SK-N-SH (cell line): Measurements from ENCODE around the gene OLFML2A. TPM values are rescaled to one million over a fixed set of nuclear protein-coding genes. Genes with fewer than 3 reads are reported as not detected.

Experiments
- CTCF ChIA-PET: fragments of 300-600, 350-600 bp; formaldehyde crosslinking; extraction: SDS; loops from one replicate; lab custom pipeline; 2021; lab: Yijun Ruan, JAX
- POLR2A ChIA-PET: fragments of 350-600 bp; sonication (Branson Sonifier 250); formaldehyde crosslinking; extraction: SDS; loops from one replicate; lab custom pipeline; 2020; ENCODE audit warnings: antibody characterized with exemption, inconsistent platforms; lab: Yijun Ruan, JAX
- DNase-seq: peaks from one replicate; pipeline ENCODE4 v3.0.0; 2012
- H2AFZ ChIP-seq: fragments of 200-600 bp; sonication (generic); 2 replicates; pipeline ENCODE4 v1.8.1; 2016; ENCODE audit warnings: antibody characterized with exemption, mild to moderate bottlenecking, low read depth
- H3F3A ChIP-seq: fragments of 200-600 bp; sonication (generic); replicated peaks from 2 replicates; pipeline ENCODE3; 2016; ENCODE audit warnings: antibody characterized with exemption, mild to moderate bottlenecking; ENCODE audit not compliant: insufficient read depth
- H3K27ac ChIP-seq, 2 experiments: fragments of 200-500 bp in 1 of 2; fragments of 200-600 bp in 1 of 2; sonication (Bioruptor generic) in 1 of 2; sonication (generic), shearing (Covaris generic) in 1 of 2; 2 replicates each; pipeline versions ENCODE4 v1.5.1 to v1.6.1; 2014 to 2016; ENCODE audit warnings: low read depth in 2 of 2, inconsistent platforms in 1 of 2, low read length in 1 of 2, mild to moderate bottlenecking in 1 of 2, mixed read lengths in 1 of 2
- H3K27me3 ChIP-seq: fragments of 200-600 bp; sonication (generic), shearing (Covaris generic); 2 replicates; pipeline ENCODE4 v1.6.1; 2016; ENCODE audit warnings: mixed run types; ENCODE audit not compliant: insufficient read depth
- H3K36me3 ChIP-seq, 2 experiments: fragments of 200-500 bp in 1 of 2; fragments of 200-600 bp in 1 of 2; sonication (Bioruptor generic) in 1 of 2; sonication (generic) in 1 of 2; replicated peaks in 1 of 2; 2 replicates each; pipeline versions ENCODE3 to v1.5.1; 2014 to 2016; ENCODE audit warnings: low read length in 1 of 2, mild to moderate bottlenecking in 1 of 2; ENCODE audit not compliant: insufficient read depth in 2 of 2, control insufficient read depth in 1 of 2
- H3K4me1 ChIP-seq, 2 experiments: fragments of 200-500 bp in 1 of 2; fragments of 200-600 bp in 1 of 2; sonication (Bioruptor generic) in 1 of 2; sonication (generic), shearing (Covaris generic) in 1 of 2; 2 replicates each; pipeline versions ENCODE4 v1.5.1 to v1.6.1; 2014 to 2016; ENCODE audit warnings: low read depth in 1 of 2, low read length in 1 of 2, mixed run types in 1 of 2; ENCODE audit not compliant: insufficient read depth in 2 of 2, control insufficient read depth in 1 of 2
- H3K4me2 ChIP-seq: fragments of 200-600 bp; sonication (generic), shearing (Covaris generic); 2 replicates; pipeline ENCODE4 v1.6.1; 2017; ENCODE audit warnings: mixed run types
- H3K4me3 ChIP-seq, 2 experiments: fragments of 200-500 bp in 1 of 2; fragments of 200-600 bp in 1 of 2; sonication (Bioruptor generic) in 1 of 2; sonication (generic), shearing (Covaris generic) in 1 of 2; 2 replicates each; pipeline versions ENCODE4 v1.5.1 to v1.8.1; 2014 to 2016; ENCODE audit warnings: low read depth in 2 of 2, inconsistent platforms in 1 of 2, low read length in 1 of 2, mild to moderate bottlenecking in 1 of 2, mixed read lengths in 1 of 2, moderate library complexity in 1 of 2
- H3K79me2 ChIP-seq: fragments of 200-600 bp; sonication (generic); 2 replicates; pipeline ENCODE4 v1.8.1; 2017; ENCODE audit warnings: mild to moderate bottlenecking; ENCODE audit not compliant: insufficient read depth
- H3K9ac ChIP-seq: fragments of 200-600 bp; sonication (generic); 2 replicates; pipeline ENCODE4 v1.6.1; 2017; ENCODE audit warnings: mixed run types
- H3K9me2 ChIP-seq: fragments of 200-600 bp; sonication (generic); 2 replicates; pipeline ENCODE4 v1.6.1; 2017; ENCODE audit warnings: mixed run types
- H3K9me3 ChIP-seq: fragments of 200-600 bp; sonication (generic); 2 replicates; pipeline ENCODE4 v1.6.1; 2017; ENCODE audit warnings: mixed run types, mild to moderate bottlenecking, moderate library complexity
- H4K20me1 ChIP-seq: fragments of 200-600 bp; sonication (generic); 2 replicates; pipeline ENCODE4 v1.6.1; 2017; ENCODE audit warnings: mild to moderate bottlenecking, mixed run types; ENCODE audit not compliant: insufficient read depth
- CTCF ChIP-seq: fragments of 200-600 bp; sonication (generic); IDR thresholded peaks from 2 replicates; pipeline ENCODE4 v1.6.1; 2017; ENCODE audit warnings: antibody characterized with exemption, mild to moderate bottlenecking, moderate library complexity
- EP300 ChIP-seq, 2 experiments: IDR thresholded peaks; 2 replicates each; pipeline versions ENCODE4 v1.4.0 to v1.6.1; 2012; ENCODE audit warnings: borderline replicate concordance in 1 of 2, low read depth in 1 of 2, low read length in 1 of 2
- EZH2phosphoT487 ChIP-seq: fragments of 200-600 bp; sonication (generic); IDR thresholded peaks from 2 replicates; pipeline ENCODE4 v1.6.1; 2017; ENCODE audit warnings: low read depth, mixed run types, mild to moderate bottlenecking, antibody characterized with exemption, moderate library complexity, borderline replicate concordance
- FOSL2 ChIP-seq: IDR thresholded peaks from 2 replicates; pipeline ENCODE4 v1.4.0; 2012; ENCODE audit warnings: low read depth, mild to moderate bottlenecking, moderate library complexity, borderline replicate concordance
- FOXJ3 ChIP-seq: sonication (generic); formaldehyde crosslinking; IDR thresholded peaks from 2 replicates; pipeline ENCODE4 v1.5.1; 2020; ENCODE audit warnings: mild to moderate bottlenecking, missing genetic modification reagents
- FOXM1 ChIP-seq: IDR thresholded peaks from 2 replicates; pipeline ENCODE4 v1.4.0; 2012; ENCODE audit warnings: low read depth, mild to moderate bottlenecking
- MAX ChIP-seq: IDR thresholded peaks from 2 replicates; pipeline ENCODE4 v1.4.0; 2012; ENCODE audit warnings: low read depth
- MEF2A ChIP-seq: IDR thresholded peaks from 2 replicates; pipeline ENCODE4 v1.4.0; 2012; ENCODE audit warnings: low read depth, borderline replicate concordance
- MXI1 ChIP-seq: IDR thresholded peaks from 2 replicates; pipeline ENCODE4 v1.6.1; 2012; ENCODE audit warnings: mild to moderate bottlenecking, low read depth, low read length, improper control_type of control experiment
- NFIC ChIP-seq: IDR thresholded peaks from 2 replicates; pipeline ENCODE4 v1.4.0; 2012; ENCODE audit warnings: borderline replicate concordance
- PBX3 ChIP-seq: IDR thresholded peaks from 2 replicates; pipeline ENCODE4; 2012
- POLR2AphosphoS5 ChIP-seq: IDR thresholded peaks from 2 replicates; pipeline ENCODE4 v1.6.1; 2012; ENCODE audit warnings: low read depth, low read length
- RCOR1 ChIP-seq: fragments of 150-350 bp; IDR thresholded peaks from 2 replicates; pipeline ENCODE4 v1.6.1; 2017; ENCODE audit warnings: antibody characterized with exemption, low read length
- RFX5 ChIP-seq: IDR thresholded peaks from 2 replicates; pipeline ENCODE4 v1.6.1; 2012; ENCODE audit warnings: mild to moderate bottlenecking, improper control_type of control experiment, low read length
- RXRA ChIP-seq: IDR thresholded peaks from 2 replicates; pipeline ENCODE4 v1.4.0; 2012; ENCODE audit warnings: low read depth, mild to moderate bottlenecking, borderline replicate concordance
- SIN3A ChIP-seq: IDR thresholded peaks from 2 replicates; pipeline ENCODE4 v1.6.1; 2012; ENCODE audit warnings: low read depth, mild to moderate bottlenecking, low read length, moderate library complexity, borderline replicate concordance
- TAF1 ChIP-seq: IDR thresholded peaks from 2 replicates; pipeline ENCODE4 v1.6.1; 2012; ENCODE audit warnings: low read depth, mild to moderate bottlenecking, low read length, moderate library complexity, borderline replicate concordance
- TCF12 ChIP-seq: IDR thresholded peaks from 2 replicates; pipeline ENCODE4 v1.4.0; 2012
- TEAD4 ChIP-seq: IDR thresholded peaks from 2 replicates; pipeline ENCODE4 v1.4.0; 2012; ENCODE audit warnings: mild to moderate bottlenecking, borderline replicate concordance; ENCODE audit not compliant: insufficient read depth
- USF1 ChIP-seq: IDR thresholded peaks from 2 replicates; pipeline ENCODE4 v1.4.0; 2012; ENCODE audit warnings: low read depth, borderline replicate concordance
- YY1 ChIP-seq: IDR thresholded peaks from 2 replicates; pipeline ENCODE4 v1.4.0; 2012; ENCODE audit warnings: low read depth, mild to moderate bottlenecking
- WGBS: methylation state at CpG from one replicate; pipeline ENCODE4 v1.1.6; 2017; ENCODE audit warnings: low lambda C conversion rate; 5-methylcytosine and 5-hydroxymethylcytosine counted together
- polyA plus RNA-seq, 3 experiments: library from polyadenylated mRNA; depleted of rRNA; stranded (reverse); fragments of >200 nt; gene quantifications; 2 replicates each; pipeline ENCODE4 v1.2.3, GENCODE V29; 2012
- TF ChIP-seq, protein P1 (sequence below): IDR thresholded peaks from 2 replicates; pipeline ENCODE4 v1.4.0; 2012; ENCODE audit warnings: low read depth, borderline replicate concordance

OLFML2A gene
- polyA plus RNA-seq, 1 of the 3 experiments (the other 2 are of a cell fraction): 7.7 TPM

GRCh38 chr9:124812441-124812876 lies 35.5 kb downstream of the OLFML2A start (continued):
- TF ChIP-seq CTCF: 0 out of 2 replicates have a peak, but pooled peaks have one; percentile 13
- no peak for TF ChIP-seq EZH2phosphoT487
- peak; percentile 69 for TF ChIP-seq TEAD4
- peak; percentile 61; the same call in 1 of the 2 replicates for TF ChIP-seq RXRA
- TF ChIP-seq TCF12: peak; percentile 92
- TF ChIP-seq PBX3: peak; percentile 74
- peak; percentile 88 for TF ChIP-seq NFIC
- TF ChIP-seq, all 33 proteins: peak for 13

DNA sequence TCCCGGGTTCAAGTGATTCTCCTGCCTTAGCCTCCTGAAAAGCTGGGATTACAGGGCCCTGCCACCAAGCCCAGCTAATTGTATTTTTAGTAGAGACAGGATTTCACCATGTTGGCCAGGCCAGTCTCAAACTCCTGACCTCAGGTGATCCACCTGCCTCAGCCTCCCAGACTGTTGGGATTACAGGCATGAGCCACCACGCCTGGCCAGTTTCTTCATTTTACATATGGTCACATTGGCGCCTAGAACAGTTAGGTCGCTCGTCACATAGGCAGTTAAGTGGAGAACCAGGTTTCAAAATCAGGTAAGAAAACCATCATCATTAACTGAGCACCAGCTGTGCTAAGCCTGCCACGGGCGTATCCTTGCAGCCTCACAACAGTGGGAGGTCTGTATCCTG lies 36.1 kb downstream of the OLFML2A start:
- H3K36me3 ChIP-seq: no peaks in the 10 kb centered on the region
- CTCF ChIA-PET: interaction anchor here (1.2 to 3.3 kb wide), 6 partner anchors 36 to 46 kb away, joined by 3 to 22 read pairs (median 5); partner anchors contain the start of genes NR6A1 and WDR38
- no peaks in the 10 kb centered on the region for H3K27me3 ChIP-seq
- H2AFZ ChIP-seq: no peak overlapping the region
- no peaks in the 10 kb centered on the region for H3K9me2 ChIP-seq
- H4K20me1 ChIP-seq: no peaks in the 10 kb centered on the region
- H3K9me3 ChIP-seq: no peaks in the 10 kb centered on the region
- WGBS: 97% methylated on average over 7 of the region's 7 CpGs
- H3K4me1 ChIP-seq: peaks cover 0 to 25% of the 10 kb centered on the region in 2 experiments; a peak in 3 of 4 replicates
- peak overlapping the region; percentile 6; the same call in 1 of the 2 replicates for H3K9ac ChIP-seq
- H3F3A ChIP-seq: peaks cover 27% of the 10 kb centered on the region
- peak overlapping the region in 1 of 2 experiments; percentile 72; a peak in 2 of 4 replicates for H3K27ac ChIP-seq
- TF ChIP-seq RCOR1 (no peak), MAX (no peak), USF1 (no peak), RFX5 (no peak), FOSL2 (no peak), YY1 (no peak), EZH2phosphoT487 (no peak), POLR2AphosphoS5 (no peak), SIN3A (no peak), TAF1 (no peak), EP300 (IDR thresholded peaks at IDR 0.05; ENCODE audit: borderline replicate concordance in 1 of 2, low read depth in 1 of 2, low read length in 1 of 2) (no peak), TEAD4 (no peak), MEF2A (no peak), RXRA (no peak), FOXJ3 (CRISPR knock-in tag) (no peak), MXI1 (no peak), FOXM1 (no peak)
- TF ChIP-seq, protein P1, sequence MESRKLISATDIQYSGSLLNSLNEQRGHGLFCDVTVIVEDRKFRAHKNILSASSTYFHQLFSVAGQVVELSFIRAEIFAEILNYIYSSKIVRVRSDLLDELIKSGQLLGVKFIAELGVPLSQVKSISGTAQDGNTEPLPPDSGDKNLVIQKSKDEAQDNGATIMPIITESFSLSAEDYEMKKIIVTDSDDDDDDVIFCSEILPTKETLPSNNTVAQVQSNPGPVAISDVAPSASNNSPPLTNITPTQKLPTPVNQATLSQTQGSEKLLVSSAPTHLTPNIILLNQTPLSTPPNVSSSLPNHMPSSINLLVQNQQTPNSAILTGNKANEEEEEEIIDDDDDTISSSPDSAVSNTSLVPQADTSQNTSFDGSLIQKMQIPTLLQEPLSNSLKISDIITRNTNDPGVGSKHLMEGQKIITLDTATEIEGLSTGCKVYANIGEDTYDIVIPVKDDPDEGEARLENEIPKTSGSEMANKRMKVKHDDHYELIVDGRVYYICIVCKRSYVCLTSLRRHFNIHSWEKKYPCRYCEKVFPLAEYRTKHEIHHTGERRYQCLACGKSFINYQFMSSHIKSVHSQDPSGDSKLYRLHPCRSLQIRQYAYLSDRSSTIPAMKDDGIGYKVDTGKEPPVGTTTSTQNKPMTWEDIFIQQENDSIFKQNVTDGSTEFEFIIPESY: no peak
- H3K4me3 ChIP-seq: no peak overlapping the region
- POLR2A ChIA-PET: no interaction called here
- H3K4me2 ChIP-seq: peak overlapping the region; percentile 55; the same call in 1 of the 2 replicates
- H3K79me2 ChIP-seq: no peaks in the 10 kb centered on the region
- DNase-seq: no peak
